Aorta (tissue), 5 donors: ENCODE data around the gene ST7. TPM values are rescaled to one million over a fixed set of nuclear protein-coding genes. Genes with fewer than 3 reads are reported as not detected.

Source experiments
- ATAC-seq: fragments of 200-7000 bp; cut with Tn5 transposase; one replicate; pipeline ENCODE4 v1.9.1; 2022; ENCODE audit warnings: moderate library complexity; ENCODE audit not compliant: low FRiP score
- DNase-seq, 2 donors: peaks; one replicate each; pipeline ENCODE4 v3.0.0-alpha.2; 2020
- H3K27ac ChIP-seq, 2 donors: one replicate each; pipeline ENCODE4 v1.5.1; 2013; ENCODE audit warnings: low read length in 2 of 2, mild to moderate bottlenecking in 2 of 2, moderate library complexity in 2 of 2, control low read depth in 1 of 2, inconsistent platforms in 1 of 2, low read depth in 1 of 2
- H3K27me3 ChIP-seq, 2 donors: one replicate each; pipeline ENCODE4 v1.6.1; 2013; ENCODE audit warnings: control low read depth in 1 of 2, low read length in 1 of 2, mild to moderate bottlenecking in 1 of 2, moderate library complexity in 1 of 2; ENCODE audit not compliant: insufficient read depth in 2 of 2, control insufficient read depth in 1 of 2
- H3K36me3 ChIP-seq, 2 donors: one replicate each; pipeline ENCODE4 v1.6.1; 2013; ENCODE audit warnings: control low read depth in 1 of 2, low read length in 1 of 2, mild to moderate bottlenecking in 1 of 2; ENCODE audit not compliant: insufficient read depth in 2 of 2, control insufficient read depth in 1 of 2
- H3K4me1 ChIP-seq, 2 donors: one replicate each; pipeline ENCODE4 v1.6.1; 2013; ENCODE audit warnings: low read length in 2 of 2, control low read depth in 1 of 2, mild to moderate bottlenecking in 1 of 2, moderate library complexity in 1 of 2; ENCODE audit not compliant: insufficient read depth in 2 of 2, control insufficient read depth in 1 of 2
- H3K4me3 ChIP-seq, 2 donors: one replicate each; pipeline ENCODE4 v1.5.1; 2013; ENCODE audit warnings: low read length in 2 of 2, control low read depth in 1 of 2, mild to moderate bottlenecking in 1 of 2
- H3K9me3 ChIP-seq: one replicate; pipeline ENCODE4 v1.6.1; 2013; ENCODE audit warnings: mild to moderate bottlenecking, low read length; ENCODE audit not compliant: control insufficient read depth
- WGBS, 2 donors: extraction: QIAGEN DNeasy Blood & Tissue Kit; methylation state at CpG; one replicate each; pipeline ENCODE4 v1.1.7; 2013; 5-methylcytosine and 5-hydroxymethylcytosine counted together
- intact Hi-C, 2 donors: fragments of 100-400 bp; cut with DNase I; formaldehyde crosslinking; loops; one replicate each; pipeline versions ENCODE4 v1.14.2 to v1.15.0; 2022
- polyA plus RNA-seq, 2 donors: library from polyadenylated mRNA; stranded (reverse); fragments of 200-250 nt; gene quantifications; one replicate each; pipeline ENCODE4 v1.2.3, GENCODE V29; 2013
- total RNA-seq, 2 donors: library from RNA; stranded (reverse); fragmentation: NEBNext Ultra II Directional; extraction: Animal tissue kit (Norgen Biotek cat#: 25700); gene quantifications; one replicate each; pipeline ENCODE4 v1.2.1, GENCODE V29; 2021
- donor health status: healthy with polysubstance abuse.
- donor health status: Bipolar disorder and iron deficiency.
- donor health status: DM: no; HTN: no; CAD: no.
- donor health status: DM: no; HTN: no; CAD: no.
- donor health status: DM: yes; HTN: yes; CAD: no.

ST7 gene
- total and polyA plus RNA-seq, 4 donors: 24.2 to 35.3 (median 31.9) TPM

DNA sequence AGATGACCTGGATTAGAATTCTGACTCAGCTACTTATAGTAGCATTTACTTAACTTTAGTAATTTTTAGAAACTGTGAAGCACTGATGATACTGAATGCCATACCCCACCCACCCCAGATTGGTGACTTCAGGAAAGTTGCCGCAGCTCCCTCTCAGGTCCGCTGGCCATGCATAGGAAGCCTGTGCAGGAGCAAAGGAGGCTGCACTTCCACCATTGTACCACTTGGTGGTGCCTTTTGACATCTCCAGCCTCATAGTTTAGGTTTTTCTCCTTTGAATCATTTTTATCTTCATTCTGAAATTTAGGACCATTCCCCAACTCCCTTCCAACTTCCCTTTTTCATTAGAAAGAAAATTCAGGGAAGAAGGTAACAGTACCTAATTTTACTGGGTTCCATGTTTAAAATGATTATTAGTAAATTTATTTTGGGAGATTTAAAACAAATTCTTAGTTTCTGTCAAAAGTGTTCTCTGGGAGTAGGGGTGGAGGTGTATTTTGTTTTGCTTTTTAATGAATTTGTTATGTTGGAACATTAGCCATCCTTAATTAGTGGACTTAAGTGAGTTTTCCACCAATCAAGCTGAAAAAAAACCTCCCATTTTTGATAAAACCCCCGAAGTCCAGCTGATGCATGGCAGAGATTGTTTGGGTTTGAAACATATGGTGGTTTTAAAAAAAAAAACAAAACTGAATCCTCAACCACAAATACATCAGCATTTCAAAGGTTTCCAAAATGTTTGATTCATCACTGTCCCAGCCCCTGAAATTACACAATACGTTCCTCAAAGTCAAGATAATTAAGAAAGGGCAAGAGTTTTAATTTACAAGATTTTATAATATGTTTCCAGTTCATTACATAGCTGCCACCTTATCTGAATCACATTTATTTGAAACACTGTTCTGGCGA lies 259.9 kb downstream of the ST7 start:
- WGBS, 2 donors: 66 to 73% methylated on average over 5 of the region's 5 CpGs
- intact Hi-C loops: loop anchor here (5.0 to 10.0 kb wide), 2 partner anchors 112 to 174 kb away; partner anchors contain the start of gene WNT2 (in 1 of the 2)
- Histone ChIP-seq H3K36me3 (peaks cover 0 to 7% of the 10 kb centered on the region in 2 donors), H3K9me3 (no peaks in the 10 kb centered on the region), H3K4me1 (no peaks in the 10 kb centered on the region), H3K27me3 (no peaks in the 10 kb centered on the region), H3K27ac (no peak overlapping the region), H3K4me3 (no peak overlapping the region)
- peak; percentile 80 for ATAC-seq
- no peak for DNase-seq

DNA sequence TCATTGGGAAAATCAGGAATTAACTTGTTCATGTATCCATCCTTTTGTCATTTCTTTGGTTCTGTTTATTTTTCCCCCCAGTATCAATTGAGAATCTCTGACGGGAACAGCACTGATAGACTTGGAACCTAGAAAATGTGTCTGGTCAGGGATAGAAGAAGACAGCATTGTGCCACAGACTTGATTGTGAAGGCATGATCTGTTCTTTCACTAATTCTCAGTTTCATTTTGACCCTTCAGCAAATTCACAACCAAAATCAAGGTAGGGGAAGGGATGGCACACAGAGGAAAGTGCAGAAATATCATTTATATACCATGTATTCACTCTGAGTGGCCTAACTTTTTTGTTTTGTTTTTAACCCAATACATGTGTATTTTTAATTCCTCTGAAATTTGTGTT lies 262.7 kb downstream of the ST7 start:
- ATAC-seq: no peak
- Histone ChIP-seq H3K4me1 (no peaks in the 10 kb centered on the region), H3K27ac (no peak overlapping the region), H3K27me3 (no peaks in the 10 kb centered on the region), H3K9me3 (no peaks in the 10 kb centered on the region), H3K4me3 (no peak overlapping the region), H3K36me3 (peaks cover 2 to 4% of the 10 kb centered on the region in 2 donors)
- intact Hi-C loops: loop anchor here in 1 of 2 donors (10.0 kb wide), 1 partner anchor 109 kb away; the partner anchor contains the start of gene WNT2
- no peak for DNase-seq
- 96 to 97% methylated on average over 1 of the region's 1 CpG for WGBS, 2 donors

DNA sequence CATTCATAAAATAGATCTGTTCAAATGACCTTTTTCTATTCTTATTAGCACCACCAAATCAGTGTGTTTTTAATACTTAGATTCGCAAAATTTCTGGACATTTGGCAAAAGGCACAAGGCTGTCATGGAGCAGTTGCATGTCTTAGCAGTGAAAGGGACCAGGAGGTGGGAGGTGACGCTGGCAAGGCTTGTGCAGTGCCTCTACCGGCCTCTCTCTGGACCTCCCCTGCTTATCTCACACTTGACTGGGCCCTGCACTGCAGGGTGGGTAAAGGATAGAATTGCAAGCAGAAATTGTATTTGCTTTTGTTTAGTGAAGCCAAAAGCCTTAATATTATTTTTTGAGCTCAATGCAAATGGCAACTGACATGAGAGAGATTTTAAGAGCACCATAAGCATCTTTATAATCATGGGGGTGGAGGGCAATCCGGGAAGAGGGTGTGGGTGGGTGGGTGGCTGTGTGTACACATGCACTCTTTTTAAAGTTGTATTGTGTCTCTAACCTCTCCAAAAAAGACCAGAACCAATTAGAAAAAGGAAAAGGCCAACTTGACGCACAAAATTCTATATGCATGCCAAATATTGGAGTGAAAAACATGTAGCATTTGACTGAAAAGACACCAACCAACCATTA lies 263.3 kb downstream of the ST7 start:
- no peak for DNase-seq
- Histone ChIP-seq H3K4me1 (no peaks in the 10 kb centered on the region), H3K27me3 (no peaks in the 10 kb centered on the region), H3K27ac (no peak overlapping the region), H3K36me3 (peaks cover 2 to 4% of the 10 kb centered on the region in 2 donors), H3K9me3 (no peaks in the 10 kb centered on the region), H3K4me3 (no peak overlapping the region)
- no peak for ATAC-seq
- intact Hi-C loops: loop anchor here in 1 of 2 donors (10.0 kb wide), 1 partner anchor 108 kb away; the partner anchor contains the start of gene WNT2
- 57 to 63% methylated on average over 5 of the region's 5 CpGs for WGBS, 2 donors

DNA sequence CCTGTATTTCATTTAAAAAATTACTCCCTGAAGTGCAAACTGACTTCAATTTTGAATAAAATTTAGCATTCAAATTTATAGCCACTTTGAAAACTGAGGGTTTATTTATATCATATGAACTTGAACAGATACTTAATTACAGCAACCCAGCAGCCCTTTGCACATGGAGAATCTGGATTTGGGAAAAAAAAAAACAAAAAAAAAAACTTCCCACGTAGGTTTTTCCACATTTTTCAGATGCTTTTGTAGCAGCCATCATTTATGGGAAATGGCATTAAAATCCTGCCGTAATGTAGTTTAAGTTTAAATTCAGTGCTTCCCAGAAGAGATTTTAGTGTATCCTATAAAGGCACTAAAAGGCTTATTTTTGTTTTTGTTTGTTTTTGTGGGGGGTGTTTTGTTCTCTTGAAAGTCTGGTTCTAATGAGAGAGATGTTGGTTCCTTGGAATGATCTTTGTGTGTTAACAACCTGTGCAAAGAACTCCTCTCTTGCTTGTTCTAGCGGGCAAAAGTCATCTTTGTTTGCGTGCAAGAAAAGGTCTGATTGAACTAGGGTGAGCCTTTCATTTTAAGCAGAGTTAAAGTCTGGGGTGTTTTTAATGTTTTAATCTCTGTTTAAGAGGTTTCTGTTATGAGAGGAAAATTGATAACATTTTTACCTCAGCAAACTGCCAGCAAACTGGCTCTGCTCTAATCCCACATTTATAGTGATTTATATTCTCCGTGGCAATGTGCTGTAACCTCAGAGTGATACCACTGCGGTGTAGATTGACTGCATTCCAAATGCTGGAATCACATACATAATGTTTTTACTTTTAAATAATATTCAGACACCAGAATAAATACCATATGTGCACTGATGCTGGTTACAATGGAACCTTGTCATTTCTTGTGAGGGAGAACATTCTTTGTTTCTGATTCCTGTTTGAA lies 264.1 kb downstream of the ST7 start:
- H3K27me3 ChIP-seq: no peaks in the 10 kb centered on the region
- no peak overlapping the region for H3K4me3 ChIP-seq
- intact Hi-C loops: loop anchor here in 1 of 2 donors (10.0 kb wide), 1 partner anchor 107 kb away; the partner anchor contains the start of gene WNT2
- H3K27ac ChIP-seq: no peak overlapping the region
- ATAC-seq (no peak), DNase-seq (no peak)
- WGBS, 2 donors: 43 to 56% methylated on average over 6 of the region's 6 CpGs
- H3K36me3 ChIP-seq: peaks cover 2 to 6% of the 10 kb centered on the region in 2 donors
- H3K4me1 ChIP-seq: no peaks in the 10 kb centered on the region
- no peaks in the 10 kb centered on the region for H3K9me3 ChIP-seq

DNA sequence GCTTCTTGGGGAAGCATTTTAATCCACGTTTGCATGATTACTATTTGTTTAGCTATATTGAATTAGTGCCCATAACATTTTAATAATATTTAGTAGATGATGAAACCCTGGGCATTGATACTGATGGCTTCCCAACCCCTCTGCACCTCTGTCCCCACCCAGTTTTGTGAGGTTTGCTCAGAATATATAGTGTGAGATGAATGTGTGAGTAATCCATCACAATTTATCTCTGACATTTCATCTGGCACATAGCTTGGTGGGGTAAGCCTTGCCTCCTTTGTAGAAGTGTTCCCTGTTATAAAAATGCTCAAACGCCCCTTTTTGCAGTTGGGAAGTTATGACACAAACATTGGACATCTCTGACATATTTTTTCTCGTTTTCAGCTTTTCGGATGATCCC lies 265.4 kb downstream of the ST7 start:
- Histone ChIP-seq H3K36me3 (peaks cover 2 to 11% of the 10 kb centered on the region in 2 donors), H3K4me1 (no peaks in the 10 kb centered on the region), H3K27me3 (no peaks in the 10 kb centered on the region), H3K4me3 (no peak overlapping the region), H3K9me3 (no peaks in the 10 kb centered on the region), H3K27ac (no peak overlapping the region)
- ATAC-seq (no peak), DNase-seq (no peak)
- intact Hi-C loops: loop anchor here in 1 of 2 donors (10.0 kb wide), 1 partner anchor 106 kb away; the partner anchor contains the start of gene WNT2
- WGBS, 2 donors: 56 to 61% methylated on average over 4 of the region's 4 CpGs

DNA sequence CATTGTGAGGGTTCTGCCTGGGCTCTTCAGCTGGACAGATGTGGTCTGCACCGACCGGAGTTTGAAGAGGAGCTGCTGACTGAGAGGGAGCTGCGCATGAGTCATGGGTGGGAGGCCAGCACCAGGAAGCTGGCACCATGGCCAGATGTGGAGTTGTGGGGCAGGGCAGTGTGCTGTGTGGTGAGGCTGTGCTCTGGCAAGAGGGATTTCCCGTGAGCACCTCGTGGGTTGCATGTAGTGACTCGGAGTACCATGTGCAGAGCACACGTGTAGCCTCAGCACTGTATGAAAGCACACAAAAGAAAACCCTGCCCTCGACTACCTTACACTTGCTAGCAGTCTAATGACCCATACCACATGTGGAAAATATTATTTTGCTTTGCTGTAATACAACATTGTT lies 266.2 kb downstream of the ST7 start:
- Histone ChIP-seq H3K4me1 (no peaks in the 10 kb centered on the region), H3K36me3 (peaks cover 2 to 11% of the 10 kb centered on the region in 2 donors), H3K4me3 (no peak overlapping the region), H3K27ac (no peak overlapping the region), H3K27me3 (no peaks in the 10 kb centered on the region), H3K9me3 (no peaks in the 10 kb centered on the region)
- DNase-seq (no peak), ATAC-seq (peak; percentile 29)
- WGBS, 2 donors: 83 to 89% methylated on average over 8 of the region's 8 CpGs
- intact Hi-C loops: loop anchor here in 1 of 2 donors (10.0 kb wide), 1 partner anchor 105 kb away; the partner anchor contains the start of gene WNT2

DNA sequence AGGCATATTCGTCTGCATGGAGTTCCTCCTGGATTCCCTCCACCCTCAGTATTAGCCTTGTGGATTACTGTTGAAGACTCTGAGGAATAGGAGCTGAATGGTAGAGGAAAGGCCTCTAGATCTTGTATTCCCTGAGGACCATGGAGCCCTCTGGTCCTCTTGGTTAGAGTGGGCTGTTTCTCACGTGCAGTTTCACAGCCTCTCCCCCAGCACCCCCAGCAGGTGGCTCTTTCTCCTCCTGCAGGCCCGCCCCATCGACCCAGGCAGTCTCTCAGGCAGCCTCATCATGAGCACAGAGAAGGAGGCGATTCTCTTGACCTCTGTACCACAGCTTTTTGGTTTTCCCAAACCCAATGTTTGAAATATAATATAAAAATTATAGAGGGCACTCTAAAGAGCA lies 267.5 kb downstream of the ST7 start:
- ATAC-seq (no peak), DNase-seq (no peak)
- 68 to 77% methylated on average over 4 to 5 of the region's 5 CpGs for WGBS, 2 donors
- H3K27ac ChIP-seq: no peak overlapping the region
- intact Hi-C loops: no loop called here
- H3K4me1 ChIP-seq: no peaks in the 10 kb centered on the region
- H3K36me3 ChIP-seq: peaks cover 2 to 13% of the 10 kb centered on the region in 2 donors
- no peaks in the 10 kb centered on the region for H3K27me3 ChIP-seq
- no peak overlapping the region for H3K4me3 ChIP-seq
- H3K9me3 ChIP-seq: no peaks in the 10 kb centered on the region

DNA sequence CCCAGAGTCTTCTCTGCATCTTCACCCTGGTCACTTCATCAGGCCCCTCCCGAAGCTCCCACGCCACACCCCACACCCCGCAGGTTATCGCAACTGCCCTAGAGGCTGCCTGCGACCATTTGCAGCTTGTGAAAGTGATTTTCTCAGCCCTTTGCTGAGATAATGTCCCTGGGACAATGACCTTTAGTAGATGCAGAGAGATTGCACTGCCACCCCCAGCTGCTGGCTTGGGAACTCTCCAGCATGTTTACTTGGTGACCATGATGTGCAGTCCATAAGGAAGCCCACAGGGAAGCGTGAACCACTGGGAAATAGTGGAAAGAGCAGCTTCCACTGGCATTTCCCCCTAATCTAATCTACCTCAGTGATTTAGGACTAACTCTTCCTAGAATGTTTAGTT lies 272.2 kb downstream of the ST7 start:
- peaks cover 2 to 10% of the 10 kb centered on the region in 2 donors for H3K36me3 ChIP-seq
- H3K9me3 ChIP-seq: no peaks in the 10 kb centered on the region
- no peak overlapping the region for H3K27ac ChIP-seq
- no peak for ATAC-seq
- WGBS, 2 donors: 92 to 96% methylated on average over 6 of the region's 6 CpGs
- no peak overlapping the region for H3K4me3 ChIP-seq
- H3K27me3 ChIP-seq: no peaks in the 10 kb centered on the region
- no peaks in the 10 kb centered on the region for H3K4me1 ChIP-seq
- intact Hi-C loops: loop anchor here in 1 of 2 donors (5.0 kb wide), 1 partner anchor 48 kb away; no protein-coding TSS in a partner anchor
- DNase-seq: no peak
